ENCODE data around the gene EIF4E3. TPM values are rescaled to one million over a fixed set of nuclear protein-coding genes. Genes with fewer than 3 reads are reported as not detected.

Gene EIF4E3
- total RNA-seq, 6 donors from 2014 or later = 7.3 to 40.2 (median 21.2) TPM

DNA sequence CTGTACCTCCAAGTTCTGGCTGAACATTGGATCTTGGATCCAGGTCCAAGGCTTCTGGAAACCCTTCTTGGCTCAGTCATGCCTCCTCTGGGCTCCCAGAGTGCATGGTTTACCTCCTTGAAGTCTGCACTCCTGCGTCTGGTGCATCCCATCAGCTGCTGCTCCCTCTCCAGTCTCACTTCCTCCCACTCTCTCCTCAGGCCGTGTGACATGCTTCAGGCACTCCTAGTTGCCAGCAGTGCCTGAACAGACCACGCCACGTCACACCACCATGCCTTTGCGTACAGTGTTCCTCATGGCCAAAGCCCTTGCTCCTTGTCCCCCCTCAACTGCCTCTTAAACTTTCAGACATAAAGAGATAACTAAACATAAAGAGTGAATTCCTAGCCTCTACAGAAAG, 34.2 kb upstream of the EIF4E3 start:
- H3K4me3 ChIP-seq = no peak overlapping the region
- no peak overlapping the region for H3K27ac ChIP-seq
- ATAC-seq (ENCODE audit: low FRiP score in 2 of 2) (peak; percentile 37 to 41), DNase-seq (peak in 1 of 2 donors; percentile 40)
- peaks cover 0 to 8% (median 2%) of the 10 kb centered on the region in 4 donors for H3K4me1 ChIP-seq
- no peaks in the 10 kb centered on the region for H3K36me3 ChIP-seq
- no peaks in the 10 kb centered on the region for H3K9me3 ChIP-seq
- WGBS, 2 donors = 65 to 78% methylated on average over 5 of the region's 5 CpGs
- H3K27me3 ChIP-seq = peaks cover 0 to 5% (median 0%) of the 10 kb centered on the region in 4 donors
- no peak for TF ChIP-seq EP300 (IDR thresholded peaks at IDR 0.05)
- no peak for TF ChIP-seq POLR2A (IDR thresholded peaks at IDR 0.05)
- no peak for TF ChIP-seq POLR2AphosphoS5 (IDR thresholded peaks at IDR 0.05)
- TF ChIP-seq, protein P1, sequence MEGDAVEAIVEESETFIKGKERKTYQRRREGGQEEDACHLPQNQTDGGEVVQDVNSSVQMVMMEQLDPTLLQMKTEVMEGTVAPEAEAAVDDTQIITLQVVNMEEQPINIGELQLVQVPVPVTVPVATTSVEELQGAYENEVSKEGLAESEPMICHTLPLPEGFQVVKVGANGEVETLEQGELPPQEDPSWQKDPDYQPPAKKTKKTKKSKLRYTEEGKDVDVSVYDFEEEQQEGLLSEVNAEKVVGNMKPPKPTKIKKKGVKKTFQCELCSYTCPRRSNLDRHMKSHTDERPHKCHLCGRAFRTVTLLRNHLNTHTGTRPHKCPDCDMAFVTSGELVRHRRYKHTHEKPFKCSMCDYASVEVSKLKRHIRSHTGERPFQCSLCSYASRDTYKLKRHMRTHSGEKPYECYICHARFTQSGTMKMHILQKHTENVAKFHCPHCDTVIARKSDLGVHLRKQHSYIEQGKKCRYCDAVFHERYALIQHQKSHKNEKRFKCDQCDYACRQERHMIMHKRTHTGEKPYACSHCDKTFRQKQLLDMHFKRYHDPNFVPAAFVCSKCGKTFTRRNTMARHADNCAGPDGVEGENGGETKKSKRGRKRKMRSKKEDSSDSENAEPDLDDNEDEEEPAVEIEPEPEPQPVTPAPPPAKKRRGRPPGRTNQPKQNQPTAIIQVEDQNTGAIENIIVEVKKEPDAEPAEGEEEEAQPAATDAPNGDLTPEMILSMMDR (IDR thresholded peaks at IDR 0.05) = no peak

DNA sequence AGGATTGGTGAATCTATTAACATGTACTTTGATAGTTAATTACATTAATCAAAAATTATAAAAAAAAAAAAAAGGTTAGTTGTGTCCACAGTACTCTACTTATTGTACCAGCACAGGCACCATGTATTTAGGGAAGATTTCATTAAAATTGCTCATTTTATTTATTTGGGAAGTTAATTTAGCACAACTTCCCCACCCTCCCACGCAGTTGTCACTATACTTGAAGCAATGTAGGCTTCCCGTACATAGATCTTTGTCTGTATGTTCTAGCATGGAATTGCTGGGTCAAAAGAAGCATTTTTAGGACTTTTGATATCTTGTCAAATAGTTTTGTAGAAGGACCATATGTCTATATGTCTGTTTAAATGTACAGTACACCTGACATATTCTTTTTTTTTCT, 32.9 kb upstream of the EIF4E3 start:
- DNase-seq (no peak), ATAC-seq (ENCODE audit: low FRiP score in 2 of 2) (no peak)
- H3K4me1 ChIP-seq = peaks cover 0 to 20% (median 5%) of the 10 kb centered on the region in 4 donors
- no peaks in the 10 kb centered on the region for H3K9me3 ChIP-seq
- no peak overlapping the region for H3K4me3 ChIP-seq
- H3K27ac ChIP-seq = no peak overlapping the region
- peaks cover 0 to 14% (median 0%) of the 10 kb centered on the region in 4 donors for H3K27me3 ChIP-seq
- TF ChIP-seq, protein P1 (IDR thresholded peaks at IDR 0.05) = no peak
- TF ChIP-seq POLR2A (IDR thresholded peaks at IDR 0.05) (no peak), POLR2AphosphoS5 (IDR thresholded peaks at IDR 0.05) (no peak), EP300 (IDR thresholded peaks at IDR 0.05) (no peak)
- no peaks in the 10 kb centered on the region for H3K36me3 ChIP-seq
- WGBS, 2 donors = 90 to 91% methylated on average over 2 of the region's 2 CpGs

DNA sequence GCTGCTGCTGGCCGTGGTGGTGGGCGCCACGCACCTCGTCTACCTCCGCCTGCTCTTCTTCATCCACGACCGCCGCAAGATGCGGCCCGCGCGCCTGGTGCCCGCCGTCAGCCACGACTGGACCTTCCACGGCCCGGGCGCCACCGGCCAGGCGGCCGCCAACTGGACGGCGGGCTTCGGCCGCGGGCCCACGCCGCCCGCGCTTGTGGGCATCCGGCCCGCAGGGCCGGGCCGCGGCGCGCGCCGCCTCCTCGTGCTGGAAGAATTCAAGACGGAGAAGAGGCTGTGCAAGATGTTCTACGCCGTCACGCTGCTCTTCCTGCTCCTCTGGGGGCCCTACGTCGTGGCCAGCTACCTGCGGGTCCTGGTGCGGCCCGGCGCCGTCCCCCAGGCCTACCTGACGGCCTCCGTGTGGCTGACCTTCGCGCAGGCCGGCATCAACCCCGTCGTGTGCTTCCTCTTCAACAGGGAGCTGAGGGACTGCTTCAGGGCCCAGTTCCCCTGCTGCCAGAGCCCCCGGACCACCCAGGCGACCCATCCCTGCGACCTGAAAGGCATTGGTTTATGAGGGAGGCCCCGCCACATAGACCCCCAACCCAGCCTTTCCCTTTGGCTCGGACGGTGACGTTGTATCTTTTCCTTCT, 29.5 kb upstream of the EIF4E3 start:
- Histone ChIP-seq H3K4me1 (peaks cover 0 to 25% (median 7%) of the 10 kb centered on the region in 4 donors), H3K27ac (peak overlapping the region in 2 of 4 donors; percentile 39 to 79)
- peak in 1 of 2 donors; percentile 14 for ATAC-seq (ENCODE audit: low FRiP score in 2 of 2)

DNA sequence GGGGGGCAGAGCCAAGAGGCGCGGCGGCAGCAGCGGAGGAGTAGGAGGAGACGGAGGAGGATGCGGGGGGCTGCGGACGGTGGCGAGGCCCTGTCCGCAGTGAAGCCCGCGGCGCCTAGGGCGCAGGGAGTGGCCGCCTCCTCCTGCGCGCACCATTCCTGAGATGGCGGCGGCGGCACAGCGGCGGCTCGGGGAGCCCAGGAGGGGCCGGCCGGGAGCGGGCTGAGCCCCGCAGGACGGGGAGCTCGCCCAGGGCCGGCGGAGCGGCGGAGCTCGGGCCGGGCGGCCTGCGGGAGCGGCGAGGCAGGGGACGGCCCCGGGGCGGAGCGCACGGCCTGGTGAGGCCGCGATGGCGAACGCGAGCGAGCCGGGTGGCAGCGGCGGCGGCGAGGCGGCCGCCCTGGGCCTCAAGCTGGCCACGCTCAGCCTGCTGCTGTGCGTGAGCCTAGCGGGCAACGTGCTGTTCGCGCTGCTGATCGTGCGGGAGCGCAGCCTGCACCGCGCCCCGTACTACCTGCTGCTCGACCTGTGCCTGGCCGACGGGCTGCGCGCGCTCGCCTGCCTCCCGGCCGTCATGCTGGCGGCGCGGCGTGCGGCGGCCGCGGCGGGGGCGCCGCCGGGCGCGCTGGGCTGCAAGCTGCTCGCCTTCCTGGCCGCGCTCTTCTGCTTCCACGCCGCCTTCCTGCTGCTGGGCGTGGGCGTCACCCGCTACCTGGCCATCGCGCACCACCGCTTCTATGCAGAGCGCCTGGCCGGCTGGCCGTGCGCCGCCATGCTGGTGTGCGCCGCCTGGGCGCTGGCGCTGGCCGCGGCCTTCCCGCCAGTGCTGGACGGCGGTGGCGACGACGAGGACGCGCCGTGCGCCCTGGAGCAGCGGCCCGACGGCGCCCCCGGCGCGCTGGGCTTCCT, 28.8 kb upstream of the EIF4E3 start, which contains the start of gene GPR27:
GPR27 (plus strand) TSS at position 155 of the 909 bp plus-strand sequence; CDS start at position 350, 195 bp downstream.
- peak in 1 of 2 donors; percentile 79 for ATAC-seq (ENCODE audit: low FRiP score in 2 of 2)
- H3K4me3 ChIP-seq = peak within 1 kb of the TSS in 3 of 4 donors; percentile 58 to 66 (median 60)
- peaks cover 0 to 14% (median 0%) of the 10 kb centered on the region in 4 donors for H3K27me3 ChIP-seq
- 0% methylated on average over 2 to 38 of the region's 131 CpGs for WGBS, 2 donors
- DNase-seq = peak in 1 of 2 donors; percentile 90
- peaks cover 0 to 25% (median 7%) of the 10 kb centered on the region in 4 donors for H3K4me1 ChIP-seq
- TF ChIP-seq, protein P1 (IDR thresholded peaks at IDR 0.05) = no peak
- TF ChIP-seq POLR2AphosphoS5 (IDR thresholded peaks at IDR 0.05) (no peak), POLR2A (IDR thresholded peaks at IDR 0.05) (no peak), EP300 (IDR thresholded peaks at IDR 0.05) (no peak)
- no peaks in the 10 kb centered on the region for H3K9me3 ChIP-seq
- H3K36me3 ChIP-seq = no peaks in the 10 kb centered on the region
- peak within 1 kb of the TSS in 1 of 4 donors; percentile 79 for H3K27ac ChIP-seq

More for the DNA sequence above, 29.5 kb upstream of the EIF4E3 start:
- 14 to 60% methylated on average over 15 to 39 of the region's 65 CpGs for WGBS, 2 donors
- peak in 1 of 2 donors; percentile 86 for DNase-seq
- TF ChIP-seq, protein P1 (IDR thresholded peaks at IDR 0.05) = no peak
- TF ChIP-seq POLR2A (IDR thresholded peaks at IDR 0.05) = no peak
- no peak for TF ChIP-seq EP300 (IDR thresholded peaks at IDR 0.05)
- no peak for TF ChIP-seq POLR2AphosphoS5 (IDR thresholded peaks at IDR 0.05)
- Histone ChIP-seq H3K4me3 (peak overlapping the region in 3 of 4 donors; percentile 58 to 66 (median 60)), H3K27me3 (peaks cover 0 to 14% (median 0%) of the 10 kb centered on the region in 4 donors), H3K9me3 (no peaks in the 10 kb centered on the region), H3K36me3 (no peaks in the 10 kb centered on the region)

Data from upper lobe of left lung (tissue), 6 donors.